ENCODE results near the gene KRTAP10-1.
"Not testable (repeated sequence)": the region's sequence is repeated elsewhere in the genome, so short reads cannot be mapped to it uniquely, and the experiment has no call there.

DNA sequence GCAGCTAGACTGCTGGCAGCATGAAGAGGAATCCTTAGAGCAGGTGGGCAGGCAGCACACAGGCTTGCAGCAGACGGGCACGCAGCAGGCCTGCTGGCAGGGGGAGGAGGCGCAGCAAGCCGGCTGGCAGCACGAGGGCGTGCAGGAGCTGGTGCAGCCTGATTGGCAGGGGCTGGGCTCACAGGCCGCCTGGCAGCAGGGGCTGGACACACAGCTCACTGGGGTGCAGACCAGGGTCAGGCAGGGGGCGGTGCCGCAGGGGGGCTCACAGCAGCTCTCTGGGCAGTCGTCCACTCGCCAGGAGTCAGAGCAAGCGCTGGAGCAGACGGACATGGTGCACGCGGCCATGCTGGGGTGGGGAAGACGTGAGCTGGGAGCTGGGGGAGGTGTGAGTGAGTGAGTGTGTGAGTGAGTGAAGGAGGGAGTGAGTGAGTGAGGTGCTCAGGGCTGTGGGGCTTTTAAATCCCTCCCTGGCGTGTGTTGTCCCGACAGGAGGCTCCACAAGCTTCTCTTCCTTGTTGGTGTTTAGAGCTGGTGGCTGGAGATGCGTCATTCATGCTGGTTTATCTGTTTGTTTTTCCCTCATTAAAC lies 40.3 kb upstream of the KRTAP10-1 start, which contains the start of gene KRTAP10-5:
- TF ChIP-seq EZH2 (IDR thresholded peaks at IDR 0.05; ENCODE audit: insufficient read depth, poor library complexity, severe bottlenecking); EZH2phosphoT487 (IDR thresholded peaks at IDR 0.05; ENCODE audit: insufficient read depth, low read depth): not testable (repeated sequence)
